ENCODE data around the gene FAM110C.
"Not testable (repeated sequence)": the region's sequence is repeated elsewhere in the genome, so short reads cannot be mapped to it uniquely, and the experiment has no call there.

Gene FAM110C

GRCh38 chr2:46471-47345 lies at the start of gene FAM110C:
FAM110C (minus strand) TSS chr2:46505; CDS start chr2:46385, 120 bp downstream.
- DNase-seq: peak; percentile 63

GRCh38 chr2:92326-92725 lies 46.0 kb upstream of the FAM110C start:
- no peak for DNase-seq

GRCh38 chr2:90645-91312 lies 44.5 kb upstream of the FAM110C start:
- no peak for DNase-seq

GRCh38 chr2:85761-86160 lies 39.5 kb upstream of the FAM110C start:
- DNase-seq: no peak

- DNase-seq: no peak
Observed at GRCh38 chr2:84121-84520, 37.8 kb upstream of the FAM110C start.

GRCh38 chr2:80971-81736 lies 34.8 kb upstream of the FAM110C start:
- DNase-seq: no peak

- no peak for DNase-seq
Observed at GRCh38 chr2:80378-80777, 34.1 kb upstream of the FAM110C start.

- no peak for DNase-seq
Observed at GRCh38 chr2:71309-72035, 25.2 kb upstream of the FAM110C start.

GRCh38 chr2:69366-70344 lies 23.4 kb upstream of the FAM110C start:
- DNase-seq: no peak

- not testable (repeated sequence) for DNase-seq
Observed at GRCh38 chr2:68637-69036, 22.3 kb upstream of the FAM110C start.

- DNase-seq: no peak
Observed at GRCh38 chr2:66853-67252, 20.5 kb upstream of the FAM110C start.

GRCh38 chr2:65121-65520 lies 18.8 kb upstream of the FAM110C start:
- no peak for DNase-seq

GRCh38 chr2:55587-56448 lies 9.5 kb upstream of the FAM110C start:
- no peak for DNase-seq

- no peak for DNase-seq
Observed at GRCh38 chr2:51613-52012, 5.3 kb upstream of the FAM110C start.

GRCh38 chr2:47737-48136 lies 1.4 kb upstream of the FAM110C start:
- no peak for DNase-seq

- DNase-seq: no peak
Observed at GRCh38 chr2:47346-47725, 1.0 kb upstream of the FAM110C start.

GRCh38 chr2:46131-46470 lies 204 bp downstream of the FAM110C start:
- no peak for DNase-seq

GRCh38 chr2:45342-46130 lies 769 bp downstream of the FAM110C start:
- no peak for DNase-seq

- DNase-seq: no peak
Observed at GRCh38 chr2:44748-45341, 1.5 kb downstream of the FAM110C start.

GRCh38 chr2:42788-43187 lies 3.5 kb downstream of the FAM110C start:
- no peak for DNase-seq
